Measurements from ENCODE around the gene SPATS1.
"Not testable (repeated sequence)": the region's sequence is repeated elsewhere in the genome, so short reads cannot be mapped to it uniquely, and the experiment has no call there.

SPATS1 gene

GRCh38 chr6:44312901-44313788 lies 29.3 kb upstream of the SPATS1 start, which contains the start of gene AARS2:
AARS2 (minus strand) TSS chr6:44313347; CDS start chr6:44313323, 24 bp downstream.
- peak; percentile 94 for DNase-seq

GRCh38 chr6:44314657-44315056 lies 27.8 kb upstream of the SPATS1 start:
- DNase-seq, result not testable (repeated sequence)

GRCh38 chr6:44315516-44315915 lies 26.9 kb upstream of the SPATS1 start:
- no peak for DNase-seq

GRCh38 chr6:44315951-44316350 lies 26.5 kb upstream of the SPATS1 start:
- no peak for DNase-seq

- DNase-seq, result no peak
Measured at GRCh38 chr6:44316481-44316880, 26.0 kb upstream of the SPATS1 start.

GRCh38 chr6:44317136-44317631 lies 25.3 kb upstream of the SPATS1 start:
- not testable (repeated sequence) for DNase-seq

GRCh38 chr6:44321210-44321609 lies 21.2 kb upstream of the SPATS1 start:
- no peak for DNase-seq

- no peak for DNase-seq
Measured at GRCh38 chr6:44327096-44327495, 15.4 kb upstream of the SPATS1 start.

- no peak for DNase-seq
Measured at GRCh38 chr6:44327760-44328159, 14.7 kb upstream of the SPATS1 start.

GRCh38 chr6:44328203-44328602 lies 14.2 kb upstream of the SPATS1 start:
- DNase-seq, result not testable (repeated sequence)

GRCh38 chr6:44329858-44330257 lies 12.6 kb upstream of the SPATS1 start:
- no peak for DNase-seq

- no peak for DNase-seq
Measured at GRCh38 chr6:44332585-44332984, 9.9 kb upstream of the SPATS1 start.

GRCh38 chr6:44333273-44333919 lies 9.1 kb upstream of the SPATS1 start:
- no peak for DNase-seq

GRCh38 chr6:44333942-44334341 lies 8.5 kb upstream of the SPATS1 start:
- no peak for DNase-seq

GRCh38 chr6:44335631-44336030 lies 6.8 kb upstream of the SPATS1 start:
- no peak for DNase-seq

GRCh38 chr6:44338228-44339122 lies 4.0 kb upstream of the SPATS1 start:
- peak; percentile 75 for DNase-seq

- no peak for DNase-seq
Measured at GRCh38 chr6:44339301-44339700, 3.1 kb upstream of the SPATS1 start.

- DNase-seq, result peak; percentile 8
Measured at GRCh38 chr6:44339763-44340625, 2.5 kb upstream of the SPATS1 start.

GRCh38 chr6:44341095-44341890 lies 1.2 kb upstream of the SPATS1 start:
- DNase-seq, result no peak

GRCh38 chr6:44342052-44342451 lies 398 bp upstream of the SPATS1 start:
- no peak for DNase-seq

GRCh38 chr6:44346818-44347217 lies 4.4 kb downstream of the SPATS1 start:
- not testable (repeated sequence) for DNase-seq

All from activated CD4-positive, alpha-beta T cell treated with anti-CD3 and anti-CD28 coated beads, Interleukin-2, amount 50 U/mL, for 16 hours (primary cell).